Muscle layer of colon (tissue), 2 donors: ENCODE results near the gene MAGI1.

Experiments
- H3K27ac ChIP-seq: one replicate; pipeline ENCODE4 v1.7.0; 2013; ENCODE audit warnings: low read depth, mild to moderate bottlenecking, low read length, moderate library complexity
- H3K27me3 ChIP-seq, 2 donors: one replicate each; pipeline ENCODE4 v1.7.0; 2013; ENCODE audit warnings: low read length in 2 of 2, mild to moderate bottlenecking in 2 of 2; ENCODE audit not compliant: insufficient read depth in 2 of 2, control insufficient read depth in 1 of 2
- H3K36me3 ChIP-seq: one replicate; pipeline ENCODE4 v1.7.0; 2013; ENCODE audit warnings: mild to moderate bottlenecking, low read length; ENCODE audit not compliant: insufficient read depth
- H3K4me1 ChIP-seq: one replicate; pipeline ENCODE4 v1.7.0; 2013; ENCODE audit warnings: mild to moderate bottlenecking, low read length; ENCODE audit not compliant: insufficient read depth
- H3K4me3 ChIP-seq, 2 donors: one replicate each; pipeline ENCODE4 v1.7.0; 2013; ENCODE audit warnings: low read length in 2 of 2, low read depth in 1 of 2, mild to moderate bottlenecking in 1 of 2, moderate library complexity in 1 of 2
- H3K9ac ChIP-seq: one replicate; pipeline ENCODE4 v1.7.0; 2013; ENCODE audit warnings: low read length
- H3K9me3 ChIP-seq: one replicate; pipeline ENCODE4 v1.7.0; 2013; ENCODE audit warnings: mild to moderate bottlenecking, low read length
- donor health status: abdominal sarcoma.
- donor health status: Adenocarcinoma of cecum.

Gene MAGI1

GRCh38 chr3:65758438-65758837 lies 280.3 kb downstream of the MAGI1 start:
- Histone ChIP-seq H3K9ac (no peak overlapping the region), H3K9me3 (no peaks in the 10 kb centered on the region), H3K36me3 (no peaks in the 10 kb centered on the region), H3K27ac (no peak overlapping the region), H3K4me1 (peaks cover 6% of the 10 kb centered on the region), H3K4me3 (no peak overlapping the region), H3K27me3 (no peaks in the 10 kb centered on the region)

- Histone ChIP-seq H3K4me1 (no peaks in the 10 kb centered on the region), H3K27ac (no peak overlapping the region), H3K9me3 (no peaks in the 10 kb centered on the region), H3K27me3 (no peaks in the 10 kb centered on the region), H3K9ac (no peak overlapping the region), H3K4me3 (no peak overlapping the region), H3K36me3 (no peaks in the 10 kb centered on the region)
Measured at GRCh38 chr3:65752636-65753035, 286.1 kb downstream of the MAGI1 start.

- Histone ChIP-seq H3K4me3 (no peak overlapping the region), H3K27me3 (no peaks in the 10 kb centered on the region), H3K4me1 (no peaks in the 10 kb centered on the region), H3K9ac (no peak overlapping the region), H3K27ac (no peak overlapping the region), H3K36me3 (no peaks in the 10 kb centered on the region), H3K9me3 (no peaks in the 10 kb centered on the region)
Measured at GRCh38 chr3:65751123-65751700, 287.5 kb downstream of the MAGI1 start.

GRCh38 chr3:65749066-65749465 lies 289.7 kb downstream of the MAGI1 start:
- H3K27me3 ChIP-seq, result no peaks in the 10 kb centered on the region
- no peaks in the 10 kb centered on the region for H3K4me1 ChIP-seq
- no peaks in the 10 kb centered on the region for H3K9me3 ChIP-seq
- H3K36me3 ChIP-seq, result no peaks in the 10 kb centered on the region
- no peak overlapping the region for H3K9ac ChIP-seq
- no peak overlapping the region for H3K4me3 ChIP-seq
- no peak overlapping the region for H3K27ac ChIP-seq

GRCh38 chr3:65748326-65748725 lies 290.4 kb downstream of the MAGI1 start:
- Histone ChIP-seq H3K27ac (no peak overlapping the region), H3K36me3 (no peaks in the 10 kb centered on the region), H3K9me3 (no peaks in the 10 kb centered on the region), H3K4me3 (no peak overlapping the region), H3K27me3 (no peaks in the 10 kb centered on the region), H3K4me1 (no peaks in the 10 kb centered on the region), H3K9ac (no peak overlapping the region)

- H3K9ac ChIP-seq, result no peak overlapping the region
- no peaks in the 10 kb centered on the region for H3K9me3 ChIP-seq
- no peak overlapping the region for H3K4me3 ChIP-seq
- H3K27ac ChIP-seq, result no peak overlapping the region
- H3K4me1 ChIP-seq, result no peaks in the 10 kb centered on the region
- H3K36me3 ChIP-seq, result no peaks in the 10 kb centered on the region
- no peaks in the 10 kb centered on the region for H3K27me3 ChIP-seq
Measured at GRCh38 chr3:65746848-65747247, 291.9 kb downstream of the MAGI1 start.

- no peaks in the 10 kb centered on the region for H3K4me1 ChIP-seq
Measured at GRCh38 chr3:65745306-65745705, 293.4 kb downstream of the MAGI1 start.

GRCh38 chr3:65742914-65743313 lies 295.8 kb downstream of the MAGI1 start:
- no peak overlapping the region for H3K9ac ChIP-seq
- H3K36me3 ChIP-seq, result no peaks in the 10 kb centered on the region
- no peaks in the 10 kb centered on the region for H3K9me3 ChIP-seq
- H3K4me3 ChIP-seq, result no peak overlapping the region
- H3K27ac ChIP-seq, result no peak overlapping the region
- no peaks in the 10 kb centered on the region for H3K4me1 ChIP-seq
- H3K27me3 ChIP-seq, result no peaks in the 10 kb centered on the region

More at GRCh38 chr3:65745306-65745705, 293.4 kb downstream of the MAGI1 start:
- Histone ChIP-seq H3K9me3 (no peaks in the 10 kb centered on the region), H3K9ac (no peak overlapping the region), H3K27me3 (no peaks in the 10 kb centered on the region), H3K36me3 (no peaks in the 10 kb centered on the region), H3K27ac (no peak overlapping the region), H3K4me3 (no peak overlapping the region)

GRCh38 chr3:65741540-65741939 lies 297.2 kb downstream of the MAGI1 start:
- Histone ChIP-seq H3K36me3 (no peaks in the 10 kb centered on the region), H3K9me3 (no peaks in the 10 kb centered on the region), H3K4me1 (no peaks in the 10 kb centered on the region), H3K27ac (no peak overlapping the region), H3K4me3 (no peak overlapping the region), H3K9ac (no peak overlapping the region), H3K27me3 (no peaks in the 10 kb centered on the region)

GRCh38 chr3:65739901-65740541 lies 298.7 kb downstream of the MAGI1 start:
- no peaks in the 10 kb centered on the region for H3K27me3 ChIP-seq
- no peak overlapping the region for H3K27ac ChIP-seq
- no peaks in the 10 kb centered on the region for H3K9me3 ChIP-seq
- H3K36me3 ChIP-seq, result no peaks in the 10 kb centered on the region
- no peak overlapping the region for H3K9ac ChIP-seq
- H3K4me1 ChIP-seq, result no peaks in the 10 kb centered on the region
- no peak overlapping the region for H3K4me3 ChIP-seq

- H3K9me3 ChIP-seq, result no peaks in the 10 kb centered on the region
- H3K9ac ChIP-seq, result no peak overlapping the region
- no peak overlapping the region for H3K4me3 ChIP-seq
- H3K27me3 ChIP-seq, result no peaks in the 10 kb centered on the region
- no peaks in the 10 kb centered on the region for H3K36me3 ChIP-seq
- peaks cover 1% of the 10 kb centered on the region for H3K4me1 ChIP-seq
- no peak overlapping the region for H3K27ac ChIP-seq
Measured at GRCh38 chr3:65734792-65735191, 303.9 kb downstream of the MAGI1 start.

GRCh38 chr3:65734382-65734781 lies 304.3 kb downstream of the MAGI1 start:
- Histone ChIP-seq H3K9ac (no peak overlapping the region), H3K4me3 (no peak overlapping the region), H3K27ac (no peak overlapping the region), H3K9me3 (no peaks in the 10 kb centered on the region), H3K36me3 (no peaks in the 10 kb centered on the region), H3K27me3 (no peaks in the 10 kb centered on the region), H3K4me1 (peaks cover 5% of the 10 kb centered on the region)
